GM18909 (cell line): ENCODE data around the gene SAMD11.
"Not testable (repeated sequence)": the region's sequence is repeated elsewhere in the genome, so short reads cannot be mapped to it uniquely, and the experiment has no call there.

Experiments used
- ATAC-seq: cut with Tn5 transposase; IDR thresholded peaks from one replicate; pipeline ENCODE4 v1.9.1; 2021; ENCODE audit warnings: mild to moderate bottlenecking; ENCODE audit not compliant: unreplicated experiment, poor library complexity

The SAMD11 gene

DNA sequence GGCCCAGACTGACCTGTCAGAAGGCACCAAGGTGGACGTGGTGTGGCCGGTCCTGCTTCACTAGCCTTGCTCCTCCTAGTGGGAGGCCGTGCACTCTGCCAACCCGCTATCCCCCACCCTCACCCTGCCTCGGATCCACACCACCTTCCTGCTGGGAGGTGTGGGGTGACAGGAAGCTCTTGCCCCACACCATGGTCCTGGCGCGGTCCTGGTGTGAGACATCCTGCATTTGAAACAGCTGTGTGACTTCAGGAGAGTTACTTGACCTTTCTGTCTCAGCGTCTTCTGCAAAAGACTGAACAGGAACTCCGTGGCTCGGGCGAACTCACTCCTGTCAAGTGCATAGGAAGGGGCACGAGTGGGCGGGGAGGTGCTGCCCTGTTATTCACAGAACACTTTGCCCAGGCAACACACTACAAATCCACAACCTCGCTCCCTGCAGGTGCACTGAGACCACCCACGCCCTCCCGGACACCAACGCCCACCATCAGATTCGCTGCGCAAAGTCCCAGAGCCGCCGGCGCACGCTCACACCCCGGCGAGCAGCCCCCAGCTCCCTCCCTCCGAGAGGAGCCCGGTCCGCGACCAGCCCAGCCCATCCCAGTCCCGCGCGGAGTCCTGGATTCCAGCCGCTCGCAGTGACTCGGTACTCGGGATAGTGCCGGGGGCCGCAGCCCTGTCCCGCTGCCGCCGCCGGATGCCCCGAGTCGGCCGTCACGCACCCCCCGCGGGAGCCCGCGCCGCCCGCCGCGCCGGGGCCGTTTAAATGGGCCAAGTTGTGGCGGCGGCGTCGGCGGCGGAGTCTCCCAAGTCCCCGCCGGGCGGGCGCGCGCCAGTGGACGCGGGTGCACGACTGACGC, at the start of gene SAMD11:
Gene SAMD11 (plus strand): TSS at position 793 of the 860 bp plus-strand sequence. CDS start 509 bp downstream, outside the sequence.
- no peak for ATAC-seq

DNA sequence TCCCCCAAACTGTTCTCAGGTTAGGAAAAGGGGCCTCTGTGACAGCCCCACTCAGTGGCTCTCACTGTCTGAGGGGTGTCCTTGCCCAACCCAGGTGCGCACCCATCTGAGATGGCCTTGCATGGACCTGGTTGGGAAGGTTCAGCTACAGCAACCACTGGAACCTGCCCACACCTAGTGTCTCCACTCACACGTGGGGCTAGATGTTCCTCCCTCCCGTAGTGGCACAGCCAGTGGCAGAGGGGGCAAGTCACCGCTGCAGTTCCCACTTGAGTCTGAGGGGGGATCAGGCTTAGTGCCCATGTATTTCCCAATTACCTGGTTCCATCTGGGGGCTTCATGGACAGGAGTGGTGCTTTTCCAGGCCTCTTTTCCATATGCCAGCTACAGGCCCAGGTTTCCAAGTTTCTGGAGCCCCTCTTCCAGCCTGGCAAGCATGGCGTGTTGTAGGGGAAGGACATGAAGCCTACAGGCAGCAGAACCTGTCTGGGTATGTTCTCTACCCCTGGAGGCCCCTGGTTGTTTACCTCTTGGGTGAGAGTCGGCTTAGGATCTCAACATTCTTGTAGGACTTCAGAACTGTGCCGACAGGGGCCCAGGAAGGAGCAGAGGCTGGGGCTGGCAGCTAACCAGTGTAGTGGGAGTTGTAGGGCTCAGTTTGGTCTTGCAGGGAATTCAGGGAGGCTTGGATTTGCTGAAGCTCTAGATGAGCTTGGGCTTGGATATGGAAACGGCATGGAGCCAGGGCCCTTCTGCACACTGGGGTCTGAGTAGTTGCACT, 47.1 kb upstream of the SAMD11 start:
- ATAC-seq, result not testable (repeated sequence)

- not testable (repeated sequence) for ATAC-seq
Observed at GRCh38 chr1:877209-877986, 46.3 kb upstream of the SAMD11 start.

GRCh38 chr1:880511-880910, 43.2 kb upstream of the SAMD11 start:
- ATAC-seq, result not testable (repeated sequence)

DNA sequence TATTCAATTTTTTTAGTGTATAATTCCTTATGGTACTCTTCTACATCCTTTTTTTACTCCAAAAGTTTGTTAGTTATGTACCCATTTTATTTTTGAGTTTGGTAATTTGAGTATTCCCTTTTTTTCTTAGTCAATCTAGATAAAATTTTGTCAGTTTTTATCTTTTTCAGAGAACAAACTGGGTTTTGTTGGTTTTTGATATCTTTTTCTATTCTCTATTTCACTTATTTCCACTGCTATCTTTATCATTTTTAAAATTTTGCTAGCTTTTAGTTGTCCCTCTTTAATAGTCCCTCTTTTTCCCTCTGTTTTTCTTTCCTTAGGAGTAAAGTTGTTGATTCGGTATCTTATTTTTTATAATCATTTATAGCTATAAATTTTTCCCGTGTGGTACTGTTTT, 42.8 kb upstream of the SAMD11 start:
- not testable (repeated sequence) for ATAC-seq

DNA sequence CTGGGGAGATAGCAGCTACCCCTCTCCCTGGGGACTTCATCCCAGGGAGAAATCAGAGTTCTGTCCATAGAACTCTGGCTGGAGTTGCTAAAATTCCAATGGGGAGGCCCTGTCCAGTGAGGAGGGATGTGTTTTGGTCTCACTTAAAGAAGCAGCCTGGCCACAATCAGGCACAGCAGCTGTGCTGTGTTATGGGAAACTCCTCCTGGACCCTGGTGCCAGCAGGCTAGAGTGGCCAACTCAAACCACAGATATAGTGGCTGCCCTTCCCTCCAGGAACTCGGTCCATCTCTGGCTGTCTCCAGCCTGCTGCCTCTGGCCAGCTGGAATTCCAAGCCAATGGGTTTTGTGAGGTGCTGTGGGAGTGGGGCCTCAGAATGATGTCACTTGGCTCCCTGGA, 37.4 kb upstream of the SAMD11 start:
- ATAC-seq, result no peak

GRCh38 chr1:886760-887159, 37.0 kb upstream of the SAMD11 start:
- no peak for ATAC-seq

GRCh38 chr1:888297-888696, 35.4 kb upstream of the SAMD11 start:
- no peak for ATAC-seq

DNA sequence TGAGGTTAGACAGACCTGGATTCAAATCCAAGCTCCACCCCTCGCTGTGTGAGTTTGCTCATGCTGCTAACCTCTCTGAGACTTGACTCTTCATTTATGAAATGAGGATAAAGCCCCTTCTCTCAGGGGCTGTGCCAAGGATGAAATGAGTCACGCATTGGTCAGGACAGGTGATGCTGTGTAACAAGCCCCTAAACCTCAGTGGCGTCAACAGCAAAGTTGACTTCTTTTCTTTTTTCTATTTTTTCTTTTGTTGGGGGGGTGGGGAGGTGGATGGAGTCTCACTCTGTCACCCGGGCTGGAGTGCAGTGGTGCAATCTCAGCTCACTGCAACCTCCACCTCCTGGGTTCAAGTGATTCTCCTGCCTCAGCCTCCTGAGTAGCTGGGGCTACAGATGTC, 33.9 kb upstream of the SAMD11 start:
- not testable (repeated sequence) for ATAC-seq

DNA sequence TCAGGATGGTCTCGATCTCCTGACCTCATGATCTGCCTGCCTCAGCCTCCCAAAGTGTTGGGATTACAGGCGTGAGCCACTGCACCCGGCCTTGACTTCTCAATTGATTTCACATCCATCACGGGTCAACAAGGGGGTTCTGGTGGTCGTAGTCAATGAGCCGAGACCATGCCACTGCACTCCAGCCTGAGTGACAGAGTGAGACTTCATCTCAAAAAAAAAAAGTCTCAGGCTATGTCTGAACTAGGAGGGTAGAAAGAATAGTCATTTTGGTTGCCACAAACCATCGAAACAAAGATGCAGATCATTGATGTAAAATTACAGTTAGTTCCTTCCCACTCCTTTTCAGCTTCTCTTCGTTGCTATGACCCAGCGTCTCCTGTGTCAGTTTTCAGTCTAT, 33.5 kb upstream of the SAMD11 start:
- ATAC-seq, result not testable (repeated sequence)

DNA sequence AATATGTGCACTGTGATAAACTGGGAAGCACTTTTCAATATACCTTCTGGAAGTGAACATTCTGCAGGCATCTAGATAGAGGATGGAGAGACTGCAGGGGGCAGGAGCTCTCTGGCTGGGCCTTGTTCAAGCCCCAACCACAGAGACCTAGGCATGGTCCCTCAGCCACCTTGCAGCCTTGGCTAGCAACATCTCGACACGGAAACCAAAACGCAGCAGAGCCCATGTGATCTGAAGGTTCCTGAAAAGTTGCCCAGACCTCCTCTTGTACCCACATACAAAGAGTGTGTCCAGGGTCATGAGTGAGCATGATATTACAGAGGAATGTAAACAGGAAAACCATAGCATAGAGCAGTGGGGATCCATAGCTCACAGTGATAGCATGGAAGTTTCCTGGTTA, 33.1 kb upstream of the SAMD11 start:
- no peak for ATAC-seq

GRCh38 chr1:897226-897625, 26.5 kb upstream of the SAMD11 start:
- ATAC-seq, result no peak

GRCh38 chr1:897951-898350, 25.8 kb upstream of the SAMD11 start:
- ATAC-seq, result not testable (repeated sequence)

DNA sequence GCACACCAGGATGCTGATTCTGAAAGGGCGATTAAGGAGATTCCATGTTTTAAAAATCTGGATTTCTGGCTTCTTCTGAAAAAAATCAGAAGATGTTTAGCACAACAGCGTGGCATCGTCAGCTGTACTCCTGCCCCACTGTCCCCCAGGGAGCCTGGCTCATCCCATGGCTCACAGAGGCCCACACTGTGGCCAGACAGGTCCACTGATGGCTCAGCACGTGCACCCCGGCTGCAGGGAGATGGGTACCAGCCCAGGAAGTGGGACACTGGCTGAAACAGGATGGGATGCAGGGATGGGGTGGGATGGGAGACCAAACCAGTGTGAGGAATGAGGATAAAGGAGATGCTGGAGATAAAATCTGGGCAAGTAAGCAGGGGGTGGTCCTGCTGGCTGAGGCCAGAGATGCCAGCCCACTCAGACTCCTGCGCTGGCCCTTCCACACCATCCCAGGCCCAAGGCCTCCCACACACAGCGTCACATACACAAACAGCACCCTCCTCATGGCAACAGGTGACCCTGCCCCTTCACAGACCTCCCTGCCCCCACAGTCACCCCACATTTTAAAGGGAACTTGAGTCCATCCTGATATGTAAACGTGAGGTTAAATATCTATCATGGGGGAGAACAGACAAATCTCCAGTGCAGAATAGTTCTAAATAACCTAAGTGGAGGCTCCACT, 23.9 kb upstream of the SAMD11 start:
- ATAC-seq, result no peak

DNA sequence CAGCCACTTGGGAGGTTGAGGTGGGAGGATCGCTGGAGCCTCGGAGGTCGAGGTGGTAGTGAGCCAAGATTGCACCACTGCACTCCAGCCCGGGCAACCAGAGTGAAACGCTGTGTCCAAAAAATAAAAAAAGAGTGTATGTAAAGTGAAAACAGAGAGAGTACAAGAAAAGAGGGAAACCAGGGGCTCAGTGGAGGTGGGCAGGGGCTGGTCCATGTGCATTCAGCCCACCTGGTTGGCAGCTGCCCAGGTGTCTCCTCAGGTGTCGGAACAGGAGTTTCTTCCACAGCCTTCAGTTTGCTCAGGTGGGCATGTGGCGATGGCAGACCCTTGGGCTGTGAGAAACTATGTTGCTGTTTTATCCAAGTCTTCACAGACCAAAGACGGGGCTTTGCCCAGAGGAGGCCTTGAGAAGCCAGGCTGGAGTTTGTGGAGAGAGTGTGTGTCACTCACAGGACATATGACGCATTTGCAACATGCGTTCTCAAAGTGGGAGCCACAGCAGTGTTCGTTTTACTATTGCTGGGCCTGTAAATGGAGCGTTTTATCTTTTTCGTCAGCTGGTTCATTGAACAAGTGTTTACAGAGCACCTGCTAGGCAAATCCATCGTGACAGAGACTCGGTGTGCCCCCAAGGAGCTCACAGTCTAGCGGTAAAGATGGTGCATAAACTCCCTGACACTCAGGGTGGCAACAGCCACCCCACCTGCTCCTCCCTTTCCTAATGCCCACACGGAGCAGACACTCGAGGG, 22.4 kb upstream of the SAMD11 start:
- ATAC-seq, result no peak

DNA sequence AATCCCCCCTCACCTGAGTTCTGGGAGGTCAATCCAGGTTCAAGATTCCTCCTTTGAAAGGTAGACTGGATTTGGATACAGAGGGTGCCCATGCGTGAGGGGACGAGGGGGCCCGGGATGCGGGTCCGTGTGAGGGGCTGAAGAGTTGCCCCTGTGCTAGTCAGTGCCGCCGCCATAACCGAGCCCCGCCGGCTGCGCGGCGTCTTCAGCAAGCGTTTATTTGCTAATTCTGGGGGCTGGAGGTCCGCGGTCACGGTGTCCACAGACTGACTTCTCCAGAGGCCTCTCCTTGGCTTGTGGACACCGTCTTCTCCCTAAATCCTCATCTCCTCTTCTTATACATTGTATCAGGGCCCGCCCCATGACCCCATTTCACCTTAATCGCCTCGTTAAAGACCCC, 20.9 kb upstream of the SAMD11 start:
- ATAC-seq, result no peak

GRCh38 chr1:903305-903704, 20.4 kb upstream of the SAMD11 start:
- no peak for ATAC-seq

DNA sequence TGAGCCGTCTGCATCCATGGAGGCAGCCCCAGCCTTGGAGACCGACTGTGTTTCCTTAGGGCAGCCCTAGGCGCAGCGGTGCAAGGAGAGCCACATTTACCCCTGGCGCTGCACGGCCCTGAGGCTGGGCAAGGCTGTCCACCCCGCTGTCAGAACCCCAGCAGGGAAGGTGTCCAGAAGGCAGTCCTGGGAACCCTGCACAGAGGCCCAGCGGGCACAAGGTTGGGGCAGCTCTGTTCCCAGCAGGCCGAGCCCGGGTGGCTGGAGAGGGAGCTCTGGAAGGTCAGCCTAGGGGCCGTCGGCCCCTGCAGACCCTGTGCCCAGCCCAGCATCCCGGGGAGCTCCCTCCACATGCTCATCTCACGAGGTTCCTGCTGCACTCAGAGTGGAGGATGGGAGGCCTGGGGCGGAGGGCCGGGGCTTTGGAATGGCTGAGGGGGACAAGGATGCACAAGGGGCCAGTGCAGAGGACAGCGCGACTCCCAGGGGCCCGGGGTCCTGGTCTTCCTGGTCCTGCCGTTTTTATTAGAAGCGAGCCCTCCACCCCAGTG, 19.9 kb upstream of the SAMD11 start:
- no peak for ATAC-seq

GRCh38 chr1:904310-904950, 19.3 kb upstream of the SAMD11 start:
- ATAC-seq, result no peak
